Vagina (tissue), 2 donors: ENCODE data around the gene UBE2R2.

Experiments used
- POLR2AphosphoS5 ChIP-seq, 2 donors: sonication (generic); formaldehyde crosslinking; IDR thresholded peaks; one replicate each; pipeline ENCODE4 v1.9.0; 2017; ENCODE audit warnings: antibody characterized with exemption in 2 of 2, mild to moderate bottlenecking in 2 of 2, low read depth in 1 of 2; ENCODE audit not compliant: insufficient read depth in 1 of 2
- TF ChIP-seq, protein P1 (sequence below), 3 experiments: fragments of 450-650 bp in 2 of 3; fragments of 200-600 bp in 1 of 3; sonication (generic) in 1 of 3; IDR thresholded peaks; one replicate each; pipeline ENCODE4 v1.5.1; 2017 to 2019; ENCODE audit warnings: antibody characterized with exemption in 3 of 3, mild to moderate bottlenecking in 2 of 3, moderate library complexity in 2 of 3

DNA sequence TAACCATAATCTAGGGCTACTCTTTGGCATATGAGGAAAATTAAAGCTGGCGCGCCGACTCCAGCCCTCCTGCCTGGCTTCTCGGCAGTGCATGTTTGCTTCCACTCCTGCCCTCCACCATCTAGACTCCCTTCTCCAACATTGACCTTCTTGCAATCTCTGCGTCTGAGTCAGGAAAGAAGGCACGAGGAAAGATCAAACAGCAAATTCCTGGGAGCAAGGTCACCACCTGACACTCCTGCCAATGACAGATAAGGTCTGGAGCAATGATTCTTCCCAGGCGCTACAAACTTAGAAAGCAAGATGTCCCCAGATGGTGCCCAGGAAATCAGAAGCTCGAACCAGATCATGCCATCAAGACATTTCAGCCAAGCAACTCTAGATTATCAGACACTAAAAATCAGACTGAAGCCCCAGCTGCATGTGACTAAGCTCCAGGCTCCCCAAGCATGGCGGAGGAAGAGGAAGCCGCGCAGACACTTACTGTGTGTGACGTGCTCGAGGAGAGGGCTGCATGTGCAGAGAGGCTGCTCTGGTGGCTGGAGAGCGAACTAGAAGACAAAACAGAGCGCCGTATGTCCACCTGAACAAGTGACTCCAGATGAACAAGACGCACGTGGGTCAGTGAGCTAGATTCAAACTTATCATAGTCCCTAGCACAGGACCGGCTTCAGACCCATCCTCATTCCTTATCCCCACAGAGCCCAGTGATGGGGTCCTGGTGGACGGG is 115.3 kb downstream of the UBE2R2 start:
- TF ChIP-seq, protein P1, sequence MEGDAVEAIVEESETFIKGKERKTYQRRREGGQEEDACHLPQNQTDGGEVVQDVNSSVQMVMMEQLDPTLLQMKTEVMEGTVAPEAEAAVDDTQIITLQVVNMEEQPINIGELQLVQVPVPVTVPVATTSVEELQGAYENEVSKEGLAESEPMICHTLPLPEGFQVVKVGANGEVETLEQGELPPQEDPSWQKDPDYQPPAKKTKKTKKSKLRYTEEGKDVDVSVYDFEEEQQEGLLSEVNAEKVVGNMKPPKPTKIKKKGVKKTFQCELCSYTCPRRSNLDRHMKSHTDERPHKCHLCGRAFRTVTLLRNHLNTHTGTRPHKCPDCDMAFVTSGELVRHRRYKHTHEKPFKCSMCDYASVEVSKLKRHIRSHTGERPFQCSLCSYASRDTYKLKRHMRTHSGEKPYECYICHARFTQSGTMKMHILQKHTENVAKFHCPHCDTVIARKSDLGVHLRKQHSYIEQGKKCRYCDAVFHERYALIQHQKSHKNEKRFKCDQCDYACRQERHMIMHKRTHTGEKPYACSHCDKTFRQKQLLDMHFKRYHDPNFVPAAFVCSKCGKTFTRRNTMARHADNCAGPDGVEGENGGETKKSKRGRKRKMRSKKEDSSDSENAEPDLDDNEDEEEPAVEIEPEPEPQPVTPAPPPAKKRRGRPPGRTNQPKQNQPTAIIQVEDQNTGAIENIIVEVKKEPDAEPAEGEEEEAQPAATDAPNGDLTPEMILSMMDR (IDR thresholded peaks at IDR 0.05) = no peak
- no peak for TF ChIP-seq POLR2AphosphoS5 (IDR thresholded peaks at IDR 0.05; ENCODE audit: insufficient read depth in 1 of 2, low read depth in 1 of 2)
